Activated T-helper 17 cell treated with anti-CD3 and anti-CD28 coated beads, Interleukin-2, amount 50 U/mL, for 72 hours (primary cell): ENCODE results near the gene MAP6D1. TPM values are rescaled to one million over a fixed set of nuclear protein-coding genes. Genes with fewer than 3 reads are reported as not detected.
A peak's percentile ranks its signal among the peaks of the same experiment; 100 is the strongest.

ENCODE experiments used
- ATAC-seq: fragments of 150-1000 bp; cut with Tn5 transposase; replicated peaks from 2 replicates; pipeline ENCODE4 v1.10.0; 2021; ENCODE audit warnings: mild to moderate bottlenecking, moderate library complexity
- H3K27ac Mint-ChIP-seq: one replicate; pipeline ENCODE4 v1.8.0; 2022; ENCODE audit warnings: mixed read lengths
- H3K27me3 Mint-ChIP-seq: one replicate; pipeline ENCODE4 v1.8.0; 2022; ENCODE audit warnings: mixed read lengths
- H3K36me3 Mint-ChIP-seq: one replicate; pipeline ENCODE4 v1.8.0; 2022; ENCODE audit warnings: low read depth, mild to moderate bottlenecking, mixed read lengths
- H3K4me1 Mint-ChIP-seq: one replicate; pipeline ENCODE4 v1.8.0; 2022; ENCODE audit warnings: mixed read lengths
- H3K4me3 Mint-ChIP-seq: one replicate; pipeline ENCODE4 v1.8.0; 2022; ENCODE audit warnings: mild to moderate bottlenecking, mixed read lengths
- H3K9me3 Mint-ChIP-seq: one replicate; pipeline ENCODE4 v1.8.0; 2022; ENCODE audit warnings: mixed read lengths
- total RNA-seq, 2 donors: library from RNA; stranded (reverse); gene quantifications; one replicate each; pipeline ENCODE4 v1.2.3, GENCODE V29; 2022

The MAP6D1 gene
- total RNA-seq, 2 donors from 2014 or later = 1.4 to 2.0 TPM

- no peaks in the 10 kb centered on the region for H3K27me3 Mint-ChIP-seq
- H3K27ac Mint-ChIP-seq = no peak overlapping the region
- H3K4me1 Mint-ChIP-seq = peaks cover 5% of the 10 kb centered on the region
- ATAC-seq = no peak
- peaks cover 96% of the 10 kb centered on the region for H3K36me3 Mint-ChIP-seq
- H3K9me3 Mint-ChIP-seq = no peaks in the 10 kb centered on the region
- H3K4me3 Mint-ChIP-seq = no peak overlapping the region
Observed at GRCh38 chr3:183768114-183768513, 57.3 kb downstream of the MAP6D1 start.

DNA sequence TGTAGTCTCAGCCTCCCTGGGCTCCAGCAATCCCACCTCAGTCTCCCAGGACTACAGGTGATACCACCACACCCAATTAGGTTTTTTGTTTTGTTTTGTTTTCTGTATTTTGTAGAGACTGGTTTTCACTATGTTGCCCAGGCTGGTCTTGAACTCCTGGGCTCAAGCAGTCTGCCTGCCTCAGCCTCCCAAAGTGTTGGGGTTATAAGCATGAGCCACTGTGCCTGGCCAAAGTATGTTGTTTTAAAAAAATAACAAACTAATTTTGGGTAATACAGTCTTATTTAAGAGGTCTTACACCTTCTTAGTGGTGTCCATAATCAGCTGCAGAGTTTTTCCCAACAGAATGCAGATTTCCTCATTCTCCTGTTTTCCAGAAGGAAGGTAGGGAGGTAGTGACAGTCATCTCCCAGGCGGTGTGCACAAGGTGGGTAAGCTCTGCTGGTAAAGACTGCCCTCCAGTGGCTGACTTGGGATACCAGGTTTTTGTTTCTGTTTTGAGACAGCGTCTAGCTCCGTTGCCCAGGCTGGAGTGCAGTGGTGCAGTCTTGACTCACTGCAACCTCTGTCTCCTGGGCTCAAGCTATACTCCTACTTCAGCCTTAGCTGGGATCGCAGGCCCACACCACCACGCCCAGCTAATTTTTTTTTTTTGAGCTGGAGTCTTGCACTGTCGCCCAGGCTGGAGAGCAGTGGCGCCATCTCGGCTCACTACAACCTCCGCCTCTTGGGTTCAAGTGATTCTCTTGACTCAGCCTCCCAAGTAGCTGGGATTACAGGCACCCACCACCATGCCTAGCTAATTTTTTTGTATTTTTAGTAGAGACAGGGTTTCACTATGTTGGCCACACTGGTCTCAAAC, 58.4 kb downstream of the MAP6D1 start:
- H3K27me3 Mint-ChIP-seq = no peaks in the 10 kb centered on the region
- peaks cover 5% of the 10 kb centered on the region for H3K4me1 Mint-ChIP-seq
- peak; percentile 92 for ATAC-seq
- H3K36me3 Mint-ChIP-seq = peaks cover 96% of the 10 kb centered on the region
- no peaks in the 10 kb centered on the region for H3K9me3 Mint-ChIP-seq
- no peak overlapping the region for H3K4me3 Mint-ChIP-seq
- peak overlapping the region; percentile 4 for H3K27ac Mint-ChIP-seq

GRCh38 chr3:183766107-183766506, 59.3 kb downstream of the MAP6D1 start:
- peak overlapping the region; percentile 4 for H3K27ac Mint-ChIP-seq
- no peaks in the 10 kb centered on the region for H3K27me3 Mint-ChIP-seq
- H3K4me1 Mint-ChIP-seq = peaks cover 5% of the 10 kb centered on the region
- H3K9me3 Mint-ChIP-seq = no peaks in the 10 kb centered on the region
- H3K4me3 Mint-ChIP-seq = no peak overlapping the region
- ATAC-seq = no peak
- H3K36me3 Mint-ChIP-seq = peaks cover 96% of the 10 kb centered on the region

Other genes starting within 250 kb of the MAP6D1 start
- 10 to 100 TPM in 1 of 2 donors, 1 to 10 TPM in 1; 7.7 to 25.1 TPM for gene KLHL24, start 190.0 kb downstream of the MAP6D1 start, total RNA-seq
- gene YEATS2, start 127.8 kb downstream of the MAP6D1 start, total RNA-seq = 100 to 1,000 TPM in 1 of 2 donors, 10 to 100 TPM in 1; 62.2 to 120 TPM
- 10 to 100 TPM; 78.9 to 97.6 TPM for gene PARL, start 59.3 kb upstream of the MAP6D1 start, total RNA-seq
- 10 to 100 TPM in 1 of 2 donors, 1 to 10 TPM in 1; 9.1 to 14.8 TPM for gene ABCC5, start 192.3 kb upstream of the MAP6D1 start, total RNA-seq
- gene HTR3D, start 206.2 kb upstream of the MAP6D1 start, total RNA-seq = not detected
- not detected for gene HTR3C, start 227.5 kb upstream of the MAP6D1 start, total RNA-seq